GM21723 (cell line): ENCODE measurements around the gene CLDN18.
A peak's percentile ranks its signal among the peaks of the same experiment; 100 is the strongest.

ENCODE experiments used
- ATAC-seq: cut with Tn5 transposase; IDR thresholded peaks from one replicate; pipeline ENCODE4 v1.9.1; 2021; ENCODE audit warnings: mild to moderate bottlenecking, moderate library complexity; ENCODE audit not compliant: unreplicated experiment

CLDN18 gene

DNA sequence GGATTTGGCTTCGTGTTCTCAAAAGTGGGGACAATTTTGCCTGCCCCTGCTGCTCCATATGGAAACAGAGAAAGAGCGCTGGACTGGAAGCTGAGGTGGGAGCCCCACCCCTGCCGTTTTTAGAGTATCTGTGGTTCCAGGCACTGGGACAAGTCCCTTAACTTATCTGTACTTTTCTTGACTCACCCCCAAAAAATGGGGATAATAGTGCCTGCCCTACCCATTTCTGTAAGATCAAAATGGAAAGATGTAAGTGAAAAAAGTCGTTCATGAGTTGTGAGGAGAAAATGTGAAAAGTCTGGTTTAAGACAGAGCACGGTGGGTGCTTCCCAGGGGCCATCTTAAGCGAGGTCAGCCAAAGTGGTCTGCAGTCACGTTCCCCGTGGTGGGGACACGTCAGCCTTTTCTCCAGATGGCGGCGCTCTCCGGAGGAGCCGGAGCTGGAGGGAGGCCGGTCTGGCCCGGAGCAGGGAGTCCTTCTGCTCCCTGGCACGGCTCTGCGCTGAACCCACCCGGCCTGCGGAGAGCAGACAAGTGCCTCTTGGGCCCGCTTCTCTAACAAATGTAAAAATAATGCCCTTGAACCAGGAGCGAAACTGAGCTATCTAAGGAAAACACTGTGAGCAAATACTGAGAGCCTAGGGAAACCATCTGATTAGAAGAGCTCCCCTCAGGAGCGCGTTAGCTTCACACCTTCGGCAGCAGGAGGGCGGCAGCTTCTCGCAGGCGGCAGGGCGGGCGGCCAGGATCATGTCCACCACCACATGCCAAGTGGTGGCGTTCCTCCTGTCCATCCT is at the start of gene CLDN18:
Gene CLDN18, plus strand, starts transcription at position 690 of the 797 bp plus-strand sequence. Its CDS starts 61 bp downstream, at position 751.
- ATAC-seq = no peak

DNA sequence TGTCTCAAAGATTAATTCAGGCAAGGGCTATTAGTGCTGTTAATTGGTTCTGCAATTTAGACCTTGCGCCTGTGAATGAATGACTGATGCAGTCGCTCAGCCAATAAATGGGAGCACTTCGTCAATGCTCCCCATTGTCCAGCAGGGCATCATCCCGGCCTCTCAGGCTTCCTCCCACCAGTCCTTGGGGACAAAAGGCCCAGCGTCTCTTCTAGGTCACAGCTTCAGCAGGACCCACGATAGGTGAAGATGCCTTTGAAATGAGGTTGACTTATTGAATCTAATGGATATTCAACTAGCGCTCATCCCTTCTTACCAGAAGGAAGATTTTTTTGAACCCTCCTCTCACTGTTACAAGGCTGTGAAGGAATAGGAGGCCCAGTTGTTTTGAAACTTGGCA is 47.7 kb upstream of the CLDN18 start:
- ATAC-seq = no peak

DNA sequence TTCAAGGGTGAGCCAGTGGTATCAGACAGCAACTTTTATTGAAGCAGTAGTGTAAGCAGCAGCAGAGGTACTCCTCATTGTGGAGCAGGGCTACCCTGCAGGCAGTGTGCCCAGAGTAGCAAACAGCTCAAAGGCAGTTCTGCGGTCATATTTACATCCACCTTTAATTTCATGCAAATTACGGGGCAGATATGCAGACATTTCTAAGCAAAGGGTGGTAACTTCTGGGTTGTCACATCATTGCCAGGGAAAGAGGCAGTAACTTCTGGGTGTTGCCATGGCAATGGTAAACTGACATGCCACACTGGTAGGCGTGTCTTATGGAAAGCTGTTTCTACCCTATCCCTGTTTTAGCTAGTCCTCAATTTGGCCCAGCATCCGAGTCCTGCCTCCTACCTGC is 46.5 kb upstream of the CLDN18 start:
- ATAC-seq = no peak

DNA sequence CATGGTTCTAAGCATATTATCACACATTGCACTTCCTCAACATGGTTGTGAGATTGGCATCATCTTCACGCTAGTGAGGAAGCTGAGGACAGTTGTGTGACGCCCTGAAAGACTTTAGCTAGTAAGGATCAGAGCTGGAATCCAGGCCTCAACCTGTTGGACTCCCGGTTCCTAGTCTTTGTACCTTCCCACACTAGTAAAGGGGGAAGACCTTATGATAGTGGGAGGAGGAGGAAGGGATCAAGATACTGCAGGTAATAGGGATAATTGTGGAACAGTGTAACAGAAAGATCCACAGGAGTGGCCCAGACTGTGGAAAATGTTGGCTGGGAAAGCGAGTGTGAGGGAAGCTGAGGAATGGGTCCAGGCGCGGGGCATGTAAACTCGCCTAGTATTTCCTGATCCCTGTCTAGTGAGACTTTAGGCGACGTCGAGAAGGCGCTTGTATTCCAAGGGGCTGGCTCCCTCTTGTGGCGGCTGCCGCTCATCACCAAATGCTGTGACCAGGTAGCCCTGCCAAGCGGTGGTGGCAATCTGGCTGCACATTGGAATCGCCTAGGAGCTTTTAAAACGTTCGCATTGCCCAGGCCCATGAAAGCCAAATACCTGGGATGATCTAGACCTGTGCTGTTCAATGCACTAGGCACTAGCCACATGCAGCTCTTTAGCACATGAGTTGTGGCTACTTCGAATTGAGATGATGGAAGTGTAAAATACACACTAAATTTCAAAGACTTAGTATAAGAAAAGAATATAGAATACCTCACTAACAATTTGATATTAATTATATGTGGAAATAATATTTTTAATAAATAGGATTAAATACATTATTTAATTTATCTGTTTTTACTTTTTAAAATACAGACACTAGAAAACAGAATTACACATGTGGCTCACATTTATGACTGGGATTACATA is 38.8 kb upstream of the CLDN18 start:
- peak; percentile 96 for ATAC-seq

DNA sequence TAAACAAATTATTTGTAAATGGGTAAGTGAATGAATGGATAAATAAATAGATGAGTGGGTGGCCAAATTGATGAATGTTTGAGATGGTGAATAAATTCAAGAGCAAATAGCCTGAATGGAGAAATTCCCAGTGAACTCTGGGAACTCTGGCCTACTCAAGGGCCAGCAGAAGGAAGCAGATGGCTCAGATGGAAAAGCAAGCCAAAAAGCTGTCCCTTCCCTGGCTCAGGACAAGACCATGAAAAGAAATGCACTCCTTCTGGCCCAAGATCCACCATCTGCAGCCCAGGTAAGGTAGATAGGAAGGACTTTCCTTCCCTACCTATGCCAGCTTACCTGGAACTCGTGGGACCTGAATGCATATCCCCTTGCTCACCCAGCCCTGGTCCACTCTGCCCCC is 37.6 kb upstream of the CLDN18 start:
- ATAC-seq = no peak

DNA sequence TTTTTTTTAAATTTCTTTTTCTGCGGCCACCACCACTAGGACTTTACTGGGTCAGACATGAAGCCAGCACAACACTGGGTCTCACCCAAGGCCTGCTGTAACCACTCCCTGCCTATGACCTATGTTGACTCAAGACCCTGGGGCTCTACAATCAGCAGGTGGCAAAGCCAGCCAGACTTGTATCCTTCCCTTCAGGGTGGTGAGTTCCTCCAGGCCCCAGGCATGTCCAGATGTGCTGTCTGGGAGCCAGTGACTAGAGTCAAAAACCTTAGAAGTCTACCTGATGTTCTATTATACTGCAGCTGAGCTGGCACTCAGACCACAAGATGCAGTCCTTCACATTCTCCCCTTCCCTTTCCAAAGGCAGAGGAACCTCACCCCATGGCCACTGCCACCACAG is 31.6 kb upstream of the CLDN18 start:
- ATAC-seq = no peak

DNA sequence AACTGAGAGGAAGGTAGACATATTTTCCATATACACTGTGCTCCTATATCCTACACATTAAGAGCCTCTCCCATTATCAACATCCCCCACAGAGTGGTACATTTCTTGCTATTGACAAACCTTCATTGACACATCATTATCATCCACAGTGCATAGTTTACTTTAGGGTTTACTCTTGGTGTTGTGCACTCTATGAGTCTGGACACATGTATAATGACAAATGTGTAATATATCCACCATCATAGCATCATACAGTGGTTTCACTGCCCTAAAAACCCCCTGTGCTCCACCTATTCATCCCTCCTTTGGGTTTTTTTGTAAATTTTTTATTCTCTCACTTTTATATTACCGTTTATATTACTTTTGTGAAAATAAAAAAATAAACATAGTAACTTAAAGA is 22.2 kb upstream of the CLDN18 start:
- ATAC-seq = no peak

DNA sequence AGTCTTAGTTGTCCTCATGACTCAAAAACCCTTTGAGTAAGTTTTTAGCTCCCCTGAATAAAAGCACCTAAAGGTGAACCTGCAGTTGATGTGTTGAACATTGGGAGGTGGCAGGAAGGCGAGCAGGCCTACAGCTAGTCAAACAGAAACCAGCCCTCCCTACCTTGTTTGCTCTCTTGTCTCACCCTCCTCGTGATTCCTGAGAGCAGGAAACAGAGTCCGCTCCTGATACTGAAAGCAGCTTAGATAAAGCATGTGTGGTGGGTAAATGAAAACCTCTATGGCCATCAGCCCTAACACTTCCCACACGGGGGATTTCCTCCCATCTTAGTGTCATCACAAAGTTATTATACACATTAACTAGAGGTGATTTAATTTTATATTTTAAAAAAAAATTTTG is 21.8 kb upstream of the CLDN18 start:
- peak; percentile 81 for ATAC-seq

DNA sequence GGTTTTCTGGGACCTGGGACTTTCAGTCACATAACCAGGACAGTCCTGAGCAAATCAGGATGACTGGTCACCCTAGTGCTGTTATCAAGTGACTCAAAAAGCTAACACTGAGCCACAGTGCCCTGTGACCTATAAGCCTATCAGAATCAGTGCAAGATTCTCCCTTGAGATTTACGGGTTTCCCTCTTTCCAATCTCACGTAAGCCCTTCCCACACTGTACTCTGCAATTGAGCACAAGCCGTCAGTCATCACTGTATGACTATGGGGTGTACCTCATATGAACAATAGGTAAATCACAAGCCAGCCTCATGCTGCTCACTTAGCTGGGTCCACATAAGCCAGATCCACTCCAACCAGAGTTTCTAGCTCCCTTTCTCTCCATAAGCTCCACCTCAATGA is 21.0 kb upstream of the CLDN18 start:
- peak; percentile 64 for ATAC-seq

DNA sequence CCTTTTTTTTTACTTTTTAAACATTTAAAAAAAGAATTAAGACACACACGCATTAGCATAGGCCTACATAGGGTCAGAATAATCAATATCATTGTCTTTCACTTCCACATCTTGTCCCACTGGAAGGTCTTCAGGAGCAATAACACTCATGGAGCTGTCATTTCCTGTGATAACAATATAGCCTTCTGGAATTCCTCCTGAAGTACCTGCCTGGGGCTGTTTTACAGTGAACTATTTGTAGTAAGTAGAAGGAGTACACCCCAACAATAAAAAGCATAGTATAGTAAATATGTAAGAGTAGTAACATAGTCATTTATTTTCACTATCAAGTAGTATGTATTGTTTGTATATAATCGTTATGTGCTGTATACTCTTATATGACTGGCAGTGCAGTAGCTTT is 19.5 kb upstream of the CLDN18 start:
- ATAC-seq = no peak

DNA sequence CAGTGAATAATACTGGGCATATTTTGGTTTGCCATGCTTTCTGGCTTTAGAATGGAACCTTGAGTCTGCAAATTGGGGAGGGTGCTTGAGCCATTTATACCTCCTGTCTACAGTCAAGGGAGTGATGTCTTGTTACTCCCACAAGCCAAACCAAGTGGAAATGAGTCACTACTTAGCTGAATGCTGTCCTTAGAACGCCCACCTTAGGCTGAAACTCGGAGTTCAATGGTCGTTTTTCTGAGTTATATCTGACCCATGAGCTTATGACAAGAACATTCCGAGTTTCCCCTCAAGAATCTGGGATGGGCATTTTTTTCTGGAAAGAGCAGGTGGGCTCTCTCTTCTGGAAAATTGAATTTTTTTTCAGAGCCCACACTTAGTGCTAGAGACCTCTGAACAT is 17.4 kb upstream of the CLDN18 start:
- no peak for ATAC-seq

DNA sequence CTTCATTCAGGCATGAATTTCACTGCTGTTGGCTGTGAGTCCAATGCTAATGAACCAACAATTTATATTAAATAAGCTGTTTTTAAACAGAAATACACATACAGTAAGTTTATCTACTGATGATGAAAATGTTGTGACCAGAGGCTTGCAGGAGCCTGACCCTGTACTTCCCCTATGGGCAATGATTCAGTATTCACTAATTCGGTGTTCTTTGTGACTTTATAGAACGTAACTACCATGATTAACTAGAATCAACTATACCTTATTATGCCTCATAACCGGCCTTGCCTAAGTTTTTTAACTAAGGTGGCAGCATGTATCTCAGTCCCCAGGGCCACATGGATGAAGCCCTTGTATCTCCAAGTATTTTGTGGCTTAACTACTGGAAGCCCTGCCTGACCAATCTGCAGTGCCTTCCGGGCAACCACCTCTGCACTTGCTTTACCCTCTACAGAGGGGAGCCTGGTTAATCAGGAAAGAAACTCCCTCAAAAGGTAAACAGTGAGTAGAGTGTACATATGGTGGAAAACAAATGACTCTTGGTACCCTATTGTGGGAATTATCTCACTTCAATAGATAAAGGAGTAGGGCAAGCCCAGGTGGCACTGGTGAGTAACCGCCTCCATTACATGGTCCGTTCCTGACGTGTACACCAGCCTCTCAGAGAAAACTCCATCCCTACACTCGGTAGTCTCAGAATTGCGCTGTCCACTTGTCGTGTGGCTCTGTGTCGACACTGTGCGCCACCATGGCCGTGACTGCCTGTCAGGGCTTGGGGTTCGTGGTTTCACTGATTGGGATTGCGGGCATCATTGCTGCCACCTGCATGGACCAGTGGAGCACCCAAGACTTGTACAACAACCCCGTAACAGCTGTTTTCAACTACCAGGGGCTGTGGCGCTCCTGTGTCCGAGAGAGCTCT is 11.6 kb upstream of the CLDN18 start:
- ATAC-seq = no peak

DNA sequence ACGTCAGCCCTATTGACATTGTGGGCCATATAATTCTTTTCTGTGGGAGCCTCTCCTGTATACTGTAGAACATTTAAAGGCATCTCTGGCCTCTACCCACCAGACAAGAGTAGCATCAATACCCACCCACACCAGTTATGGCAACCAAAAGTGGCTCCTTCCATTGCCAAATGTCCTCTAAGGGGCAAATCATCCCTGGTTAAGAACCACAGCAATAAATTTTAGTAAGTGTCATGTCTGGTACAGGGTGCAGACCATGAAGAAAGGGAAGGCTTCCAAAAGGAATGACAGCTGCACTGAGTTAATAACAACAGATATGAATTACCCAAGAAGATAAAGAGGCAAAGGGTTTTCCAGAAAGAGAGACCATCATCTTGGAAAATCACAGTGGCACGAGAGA is 6.9 kb upstream of the CLDN18 start:
- ATAC-seq = no peak

DNA sequence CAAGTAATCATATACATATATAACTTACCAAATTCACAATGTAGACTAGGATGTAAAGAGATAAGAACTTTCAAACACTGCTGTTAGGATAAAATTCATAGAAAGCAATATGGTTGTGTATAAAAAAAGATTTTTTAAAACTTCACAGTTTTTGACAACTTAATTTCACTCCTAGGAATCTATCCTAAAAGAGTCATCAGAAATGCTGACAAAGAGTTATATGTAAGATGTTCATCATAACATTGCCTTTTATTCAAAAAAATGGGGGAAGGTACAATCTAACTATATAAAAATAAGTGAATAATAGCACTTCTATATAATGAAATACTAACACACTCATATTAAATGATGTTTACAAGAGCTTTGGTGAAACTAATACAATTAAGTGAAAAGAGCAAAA is 4.3 kb upstream of the CLDN18 start:
- ATAC-seq = no peak

DNA sequence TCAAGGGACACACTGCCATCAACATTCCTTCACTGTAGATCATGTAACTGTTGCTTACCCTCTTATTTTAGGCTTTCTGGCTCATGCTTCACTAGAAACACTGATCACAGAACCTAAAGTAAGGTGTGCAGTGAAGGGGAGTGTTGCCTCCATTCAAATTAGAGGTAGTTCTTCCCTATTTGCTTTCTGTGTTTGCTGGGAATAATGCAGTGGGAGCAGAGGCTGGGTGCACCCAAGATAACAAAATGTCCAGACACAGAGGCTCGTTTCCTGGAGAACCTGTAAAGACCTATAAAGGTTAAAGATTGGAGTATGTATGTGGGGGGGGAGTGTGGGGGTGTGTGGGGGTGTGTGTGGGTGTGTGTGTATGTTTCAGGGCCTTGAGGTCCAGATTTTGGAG is 2.1 kb upstream of the CLDN18 start:
- no peak for ATAC-seq

DNA sequence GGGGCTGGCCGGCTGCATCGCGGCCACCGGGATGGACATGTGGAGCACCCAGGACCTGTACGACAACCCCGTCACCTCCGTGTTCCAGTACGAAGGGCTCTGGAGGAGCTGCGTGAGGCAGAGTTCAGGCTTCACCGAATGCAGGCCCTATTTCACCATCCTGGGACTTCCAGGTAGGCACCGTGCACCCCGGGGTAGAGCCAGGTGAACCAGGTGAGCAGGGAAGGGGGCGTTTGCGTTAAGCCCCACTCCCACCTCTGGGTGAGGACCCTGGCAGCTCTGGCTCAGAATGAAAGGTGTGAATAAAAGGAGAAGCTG is 267 bp downstream of the CLDN18 start:
- no peak for ATAC-seq

DNA sequence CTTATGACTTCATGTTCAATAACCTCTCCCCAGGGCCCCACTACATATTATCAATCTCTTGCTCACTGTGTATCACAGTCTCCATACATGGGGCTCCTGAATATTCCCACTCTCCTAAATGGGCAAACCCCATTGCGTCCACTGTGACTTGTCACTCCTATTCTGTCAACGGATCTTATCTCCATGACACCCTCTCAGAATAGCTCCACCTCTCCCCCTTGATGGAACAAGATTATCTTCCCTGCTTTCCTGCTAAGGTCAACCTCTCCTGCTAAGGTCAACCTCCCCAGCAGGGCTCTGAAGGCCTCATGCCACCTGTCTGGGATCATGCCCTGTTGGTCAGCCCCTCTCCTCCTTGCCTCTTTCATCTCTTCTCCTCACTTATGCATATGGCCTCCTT is 1.8 kb downstream of the CLDN18 start:
- no peak for ATAC-seq

DNA sequence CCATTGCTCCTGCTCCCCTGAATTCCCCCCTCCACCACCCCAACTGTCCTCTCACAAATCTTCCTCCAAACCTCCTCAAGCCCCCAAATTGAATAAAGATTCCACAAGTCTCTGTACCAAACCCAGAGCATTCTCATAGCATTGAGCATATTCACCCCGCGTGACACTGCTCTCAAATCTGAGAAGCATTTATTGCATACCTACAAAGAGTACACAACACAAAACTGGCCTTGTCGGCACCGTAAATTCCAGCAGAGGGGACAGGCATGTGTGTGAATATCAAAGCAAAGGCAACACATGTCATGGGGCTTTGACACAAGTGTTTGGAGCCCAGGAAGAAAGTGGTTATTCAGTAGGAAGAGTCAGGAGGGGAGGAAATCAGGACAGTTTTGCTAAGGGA is 2.6 kb downstream of the CLDN18 start:
- no peak for ATAC-seq

DNA sequence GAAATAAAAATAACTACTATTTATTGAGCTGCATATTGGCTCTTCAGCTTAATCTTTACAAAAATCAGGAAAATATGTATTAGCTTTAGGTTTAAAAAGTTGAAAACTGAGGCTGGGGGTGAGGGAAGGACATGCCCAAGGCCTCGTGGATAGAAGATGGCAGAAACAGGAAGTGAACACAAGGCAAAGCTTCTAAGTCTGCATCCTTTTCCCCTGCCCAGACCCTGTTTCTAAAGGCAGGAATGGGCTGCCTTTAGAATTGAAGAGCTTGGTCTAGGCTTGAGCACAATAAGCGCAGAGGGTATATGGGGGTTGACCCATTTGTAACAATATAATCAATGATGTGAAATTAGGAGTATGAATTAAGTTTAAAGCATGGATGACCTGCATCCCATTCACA is 6.1 kb downstream of the CLDN18 start:
- ATAC-seq = no peak

DNA sequence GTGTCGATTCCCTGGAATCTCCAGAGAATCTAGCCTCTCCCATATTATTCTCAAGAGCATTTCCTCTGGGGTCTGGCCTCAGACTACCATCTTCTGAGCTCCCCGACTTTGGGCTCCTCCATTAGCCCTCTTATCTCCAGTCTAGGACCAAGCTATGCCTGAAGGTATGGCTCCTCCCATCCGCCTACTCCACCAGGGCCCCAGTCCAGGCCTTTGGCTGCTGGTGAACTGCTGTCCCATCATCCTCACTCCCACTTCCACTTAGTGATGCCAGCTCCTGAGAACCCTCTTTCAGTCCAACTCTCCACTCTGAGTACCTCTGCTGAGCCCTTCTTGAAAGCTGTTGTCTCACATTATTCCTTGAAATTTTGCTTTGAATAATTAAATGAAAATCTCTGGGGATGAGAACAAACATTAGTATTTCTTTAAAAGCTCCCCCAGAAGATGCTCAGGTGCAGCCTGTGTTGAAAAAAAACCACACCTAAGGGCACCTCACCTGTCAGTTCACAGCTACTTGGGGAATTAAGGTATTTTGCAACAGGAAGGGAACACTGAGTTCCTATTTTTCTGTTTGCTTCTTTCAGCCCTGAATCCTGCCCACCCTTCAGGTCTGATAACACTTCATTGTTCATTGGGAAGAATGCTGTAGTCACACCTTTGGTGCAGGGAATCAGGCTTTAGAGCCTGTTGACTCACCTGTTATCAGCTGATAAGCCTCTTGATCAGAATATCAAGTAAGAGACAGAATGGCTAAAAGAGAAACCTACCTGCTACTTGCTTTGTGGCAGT is 9.5 kb downstream of the CLDN18 start:
- no peak for ATAC-seq
